ENCODE data around the gene TEAD1. TPM values are rescaled to one million over a fixed set of nuclear protein-coding genes. Genes with fewer than 3 reads are reported as not detected.

Gene TEAD1
- polyA plus RNA-seq, 1 experiment: 79.2 TPM

DNA sequence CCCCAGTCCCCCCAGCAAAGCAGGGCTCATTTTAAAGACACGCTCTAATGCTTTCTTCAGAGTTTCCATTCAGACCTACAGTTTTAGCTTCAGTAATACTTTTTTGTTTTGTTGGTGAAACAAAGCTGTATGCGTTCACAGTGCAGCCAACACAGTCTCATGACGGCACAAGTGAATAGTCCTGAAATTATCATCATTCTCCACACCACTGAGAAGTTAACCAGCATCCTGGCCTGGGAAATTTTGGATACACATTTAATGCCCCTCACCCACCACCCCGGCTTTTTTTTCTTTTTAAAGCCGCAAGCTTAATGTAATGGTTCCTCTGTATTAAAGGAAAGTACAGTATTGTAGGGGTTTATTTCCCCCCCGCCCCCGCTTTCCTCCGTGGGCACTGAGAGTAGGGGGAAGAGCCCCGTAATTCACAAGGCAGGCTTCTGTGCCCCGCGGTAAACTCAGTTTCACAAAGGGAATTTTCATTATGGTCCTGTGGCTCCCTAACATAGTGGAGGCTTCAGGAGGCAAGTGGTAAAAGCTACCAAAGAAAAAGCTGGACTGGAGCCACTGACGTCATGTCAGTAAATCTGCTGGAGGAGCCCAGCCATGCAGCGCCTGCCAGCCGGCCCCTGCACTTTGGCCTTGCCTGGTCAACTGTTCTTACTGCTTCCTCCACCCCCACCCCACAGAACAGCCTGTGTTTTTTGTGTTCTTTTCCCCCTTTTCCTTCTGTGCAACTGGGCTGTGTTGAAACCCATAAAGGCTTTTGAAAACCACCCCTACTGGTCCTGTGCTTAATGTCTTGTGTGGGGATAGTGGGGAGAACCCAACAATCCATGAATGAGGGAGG is 18.2 kb downstream of the TEAD1 start:
- Histone ChIP-seq H3K4me3 (ENCODE audit: low read depth, low read length) (no peak overlapping the region), H3K36me3 (ENCODE audit: control insufficient read depth, insufficient read depth, low read length) (no peaks in the 10 kb centered on the region), H3K27me3 (ENCODE audit: control insufficient read depth, insufficient read depth, low read length) (no peaks in the 10 kb centered on the region)
- CTCF ChIA-PET: interaction anchor here (0.6 to 1.4 kb wide), 6 partner anchors 10 to 361 kb away, joined by 3 to 5 read pairs (median 4); no protein-coding TSS in a partner anchor
- DNase-seq (ENCODE audit: low read depth): peak; percentile 46
- POLR2A ChIA-PET: interaction anchor here (0.6 kb wide), 1 partner anchor 15 kb away, joined by 3 read pairs; no protein-coding TSS in a partner anchor
- TF ChIP-seq, protein P1, sequence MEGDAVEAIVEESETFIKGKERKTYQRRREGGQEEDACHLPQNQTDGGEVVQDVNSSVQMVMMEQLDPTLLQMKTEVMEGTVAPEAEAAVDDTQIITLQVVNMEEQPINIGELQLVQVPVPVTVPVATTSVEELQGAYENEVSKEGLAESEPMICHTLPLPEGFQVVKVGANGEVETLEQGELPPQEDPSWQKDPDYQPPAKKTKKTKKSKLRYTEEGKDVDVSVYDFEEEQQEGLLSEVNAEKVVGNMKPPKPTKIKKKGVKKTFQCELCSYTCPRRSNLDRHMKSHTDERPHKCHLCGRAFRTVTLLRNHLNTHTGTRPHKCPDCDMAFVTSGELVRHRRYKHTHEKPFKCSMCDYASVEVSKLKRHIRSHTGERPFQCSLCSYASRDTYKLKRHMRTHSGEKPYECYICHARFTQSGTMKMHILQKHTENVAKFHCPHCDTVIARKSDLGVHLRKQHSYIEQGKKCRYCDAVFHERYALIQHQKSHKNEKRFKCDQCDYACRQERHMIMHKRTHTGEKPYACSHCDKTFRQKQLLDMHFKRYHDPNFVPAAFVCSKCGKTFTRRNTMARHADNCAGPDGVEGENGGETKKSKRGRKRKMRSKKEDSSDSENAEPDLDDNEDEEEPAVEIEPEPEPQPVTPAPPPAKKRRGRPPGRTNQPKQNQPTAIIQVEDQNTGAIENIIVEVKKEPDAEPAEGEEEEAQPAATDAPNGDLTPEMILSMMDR (IDR thresholded peaks at IDR 0.05; ENCODE audit: insufficient read depth, low read depth, low read length): 0 out of 2 replicates have a peak, but pooled peaks have one; percentile 3

DNA sequence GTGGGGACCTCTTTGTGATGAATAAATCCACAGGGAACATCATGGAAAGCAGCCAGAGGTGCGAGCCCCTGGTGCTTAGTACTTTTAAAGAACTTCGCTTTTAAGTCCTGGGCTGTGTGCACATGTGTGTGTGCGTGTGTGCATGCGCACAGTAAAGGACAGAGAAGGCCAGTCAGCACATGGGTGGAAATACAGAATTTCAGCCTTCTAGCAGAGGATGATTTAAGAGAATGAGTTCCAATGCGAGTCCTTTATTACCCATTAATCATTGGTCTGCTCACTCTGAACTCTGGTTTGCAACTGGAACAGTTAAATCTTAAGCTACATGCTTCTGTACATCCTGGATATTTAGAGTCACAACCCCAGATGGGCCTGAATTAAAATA is 18.9 kb downstream of the TEAD1 start:
- ChIA-PET POLR2A (no interaction called here), CTCF (interaction anchor here (1.2 to 1.4 kb wide), 2 partner anchors 9 to 362 kb away, joined by 3 to 5 read pairs; no protein-coding TSS in a partner anchor)
- DNase-seq (ENCODE audit: low read depth): no peak
- TF ChIP-seq, protein P1 (IDR thresholded peaks at IDR 0.05; ENCODE audit: insufficient read depth, low read depth, low read length): no peak
- no peaks in the 10 kb centered on the region for H3K36me3 ChIP-seq (ENCODE audit: control insufficient read depth, insufficient read depth, low read length)
- no peak overlapping the region for H3K4me3 ChIP-seq (ENCODE audit: low read depth, low read length)
- no peaks in the 10 kb centered on the region for H3K27me3 ChIP-seq (ENCODE audit: control insufficient read depth, insufficient read depth, low read length)

DNA sequence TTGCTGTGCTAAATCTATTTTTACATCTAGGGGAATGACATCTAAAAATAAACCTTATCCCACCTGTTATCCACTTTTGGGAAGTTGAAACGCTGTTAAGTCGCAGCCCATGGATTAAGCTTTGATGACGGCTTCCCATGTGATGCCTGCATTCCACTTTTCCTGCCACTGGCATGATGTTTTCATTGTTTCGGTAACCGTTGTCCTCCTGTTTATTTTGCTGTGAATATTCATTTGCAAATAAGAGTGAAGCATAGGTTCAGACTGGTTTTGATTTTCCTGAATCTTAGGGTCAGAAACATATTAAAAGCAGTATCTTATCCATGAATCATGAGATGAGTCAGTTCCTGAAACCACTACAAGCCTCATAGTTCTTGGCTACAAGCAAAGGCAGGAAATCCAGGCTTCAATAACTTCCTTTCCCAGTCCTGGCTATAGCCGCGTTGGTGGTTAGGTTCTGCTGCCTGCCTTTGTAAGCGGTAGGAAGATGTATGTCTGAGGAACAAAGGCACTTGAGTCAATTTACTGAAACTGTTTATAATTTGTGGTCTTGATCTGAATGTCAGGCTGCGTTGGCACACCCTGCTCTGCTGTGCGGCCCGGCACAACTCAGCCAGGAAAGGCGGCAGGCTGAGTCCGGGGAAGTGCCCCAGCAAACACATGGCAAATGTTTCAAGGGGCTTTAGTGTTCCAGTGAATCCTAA is 19.4 kb downstream of the TEAD1 start:
- H3K4me3 ChIP-seq (ENCODE audit: low read depth, low read length): peak overlapping the region; percentile 18
- TF ChIP-seq, protein P1 (IDR thresholded peaks at IDR 0.05; ENCODE audit: insufficient read depth, low read depth, low read length): no peak
- no peaks in the 10 kb centered on the region for H3K36me3 ChIP-seq (ENCODE audit: control insufficient read depth, insufficient read depth, low read length)
- POLR2A ChIA-PET: no interaction called here
- CTCF ChIA-PET: interaction anchor here (0.6 to 1.6 kb wide), 2 partner anchors 114 to 195 kb away, joined by 3 to 6 read pairs; no protein-coding TSS in a partner anchor
- peak; percentile 92 for DNase-seq (ENCODE audit: low read depth)
- H3K27me3 ChIP-seq (ENCODE audit: control insufficient read depth, insufficient read depth, low read length): no peaks in the 10 kb centered on the region

DNA sequence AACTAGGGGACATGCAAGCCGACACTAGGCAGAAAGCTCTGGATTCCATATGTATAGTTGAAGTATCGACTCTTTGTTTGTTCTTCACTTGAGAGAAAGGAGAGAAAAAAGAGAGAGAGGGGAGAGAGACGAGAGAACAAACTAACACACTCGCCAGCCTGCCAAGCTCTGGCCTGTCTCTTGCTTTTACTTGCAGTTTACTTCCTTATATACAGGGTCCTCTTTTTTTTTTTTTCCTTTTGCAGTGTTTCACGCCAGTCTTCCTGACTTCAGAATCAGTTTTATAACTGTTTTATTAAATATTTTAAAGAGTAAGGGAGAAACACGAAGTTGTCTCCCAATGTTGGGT is 19.9 kb downstream of the TEAD1 start:
- no peak for DNase-seq (ENCODE audit: low read depth)
- CTCF ChIA-PET: interaction anchor here (0.6 to 1.6 kb wide), 2 partner anchors 113 to 195 kb away, joined by 3 to 6 read pairs; no protein-coding TSS in a partner anchor
- TF ChIP-seq, protein P1 (IDR thresholded peaks at IDR 0.05; ENCODE audit: insufficient read depth, low read depth, low read length): no peak
- POLR2A ChIA-PET: no interaction called here
- Histone ChIP-seq H3K4me3 (ENCODE audit: low read depth, low read length) (peak overlapping the region; percentile 18), H3K27me3 (ENCODE audit: control insufficient read depth, insufficient read depth, low read length) (no peaks in the 10 kb centered on the region), H3K36me3 (ENCODE audit: control insufficient read depth, insufficient read depth, low read length) (no peaks in the 10 kb centered on the region)

DNA sequence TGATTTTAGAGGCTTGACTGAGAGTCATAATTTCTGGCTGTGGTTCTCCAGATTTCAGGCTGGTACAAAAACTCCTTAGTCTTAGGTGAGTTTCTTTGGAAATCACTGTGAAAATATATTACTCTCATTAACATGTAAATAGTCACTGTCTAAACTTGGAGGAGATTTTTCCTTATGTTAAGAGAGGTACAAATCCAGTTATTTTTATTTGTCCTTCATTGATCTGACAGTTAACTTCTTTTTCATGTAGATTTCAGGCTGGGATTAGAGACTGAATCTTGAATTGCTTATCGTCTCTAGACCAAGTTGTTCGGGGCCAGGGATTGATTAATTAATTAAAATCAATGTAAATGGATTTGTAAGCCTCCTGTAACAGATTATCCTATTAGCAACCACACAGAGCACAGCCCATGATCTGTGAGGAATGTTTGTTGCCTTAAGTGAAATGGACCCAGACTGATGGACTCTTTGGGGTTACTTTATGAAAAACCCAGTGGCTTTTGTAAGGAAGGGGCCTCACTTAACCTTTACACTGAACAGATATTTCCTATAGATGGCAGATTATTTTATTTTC is 21.1 kb downstream of the TEAD1 start:
- ChIA-PET POLR2A (no interaction called here), CTCF (interaction anchor here (0.9 kb wide), 1 partner anchor 8 kb away, joined by 3 read pairs; no protein-coding TSS in a partner anchor)
- DNase-seq (ENCODE audit: low read depth): no peak
- TF ChIP-seq, protein P1 (IDR thresholded peaks at IDR 0.05; ENCODE audit: insufficient read depth, low read depth, low read length): no peak
- Histone ChIP-seq H3K27me3 (ENCODE audit: control insufficient read depth, insufficient read depth, low read length) (no peaks in the 10 kb centered on the region), H3K4me3 (ENCODE audit: low read depth, low read length) (no peak overlapping the region), H3K36me3 (ENCODE audit: control insufficient read depth, insufficient read depth, low read length) (no peaks in the 10 kb centered on the region)

Data from BJ (cell line).